Adrenal gland (tissue), 12 donors: ENCODE results near the gene BCAS4. TPM values are rescaled to one million over a fixed set of nuclear protein-coding genes. Genes with fewer than 3 reads are reported as not detected.
A peak's percentile ranks its signal among the peaks of the same experiment; 100 is the strongest.
"Not testable (repeated sequence)": the region's sequence is repeated elsewhere in the genome, so short reads cannot be mapped to it uniquely, and the experiment has no call there.

Source experiments
- DNase-seq, 7 donors: peaks; one replicate each; pipeline ENCODE4 v3.0.0-alpha.2; 2019 to 2020
- H3K27ac ChIP-seq, 5 donors: fragments of 200-600 bp; sonication (generic) in 4 of 5; 1 replicate in 3 of 5; 2 replicates in 2 of 5; pipeline versions ENCODE4 v1.5.1 to v1.8.0; 2016 to 2020; ENCODE audit warnings: mild to moderate bottlenecking in 1 of 5
- H3K27me3 ChIP-seq: fragments of 200-600 bp; 2 replicates; pipeline ENCODE4 v1.8.0; 2021
- H3K36me3 ChIP-seq, 2 donors: fragments of 200-600 bp; replicated peaks in 1 of 2; 1 replicate in 1 of 2; 2 replicates in 1 of 2; pipeline versions ENCODE4 v1.5.1 to v1.8.0; 2018 to 2022
- H3K4me1 ChIP-seq, 2 donors: fragments of 200-600 bp; replicated peaks in 1 of 2; 1 replicate in 1 of 2; 2 replicates in 1 of 2; pipeline versions ENCODE4 v1.5.1 to v1.8.0; 2018 to 2021
- H3K4me3 ChIP-seq, 4 donors: fragments of 200-600 bp; sonication (generic) in 3 of 4; one replicate each; pipeline ENCODE4 v1.5.1; 2016 to 2018
- H3K9me3 ChIP-seq, 3 donors: fragments of 200-600 bp; sonication (generic) in 1 of 3; replicated peaks in 1 of 3; 1 replicate in 2 of 3; 2 replicates in 1 of 3; pipeline versions ENCODE4 v1.5.1 to v1.8.0; 2016 to 2021
- CTCF ChIP-seq, 6 experiments: fragments of 450-650 bp in 4 of 6; fragments of 200-600 bp in 2 of 6; sonication (generic) in 1 of 6; IDR thresholded peaks; 1 replicate in 5 of 6; 2 replicates in 1 of 6; pipeline versions ENCODE4 v1.5.1 to v1.8.0; 2016 to 2021; ENCODE audit warnings: antibody characterized with exemption in 6 of 6, mild to moderate bottlenecking in 2 of 6, moderate library complexity in 1 of 6
- POLR2A ChIP-seq, 2 donors: fragments of 450-650 bp; IDR thresholded peaks; one replicate each; pipeline ENCODE4 v1.6.1; 2017; ENCODE audit warnings: antibody characterized with exemption in 2 of 2, mild to moderate bottlenecking in 2 of 2, moderate library complexity in 1 of 2
- WGBS, 4 donors: extraction: QIAGEN DNeasy Blood & Tissue Kit in 2 of 4; methylation state at CpG; one replicate each; pipeline versions ENCODE4 v1.1.5 to v1.1.7; 2013 to 2017; 5-methylcytosine and 5-hydroxymethylcytosine counted together
- intact Hi-C, 2 donors: fragments of 100-400 bp; cut with DNase I; formaldehyde crosslinking; loops; one replicate each; pipeline versions ENCODE4 v1.14.1 to v1.15.0; 2022 to 2023
- polyA plus RNA-seq, 3 donors: library from polyadenylated mRNA; stranded (reverse); fragments of 200-250 nt in 2 of 3; fragments of 350-450 nt in 1 of 3; fragmentation: Illumina TruSeq in 1 of 3; extraction: RNeasy Lipid Tissue Mini Kit (QIAGEN cat#74804) in 1 of 3; gene quantifications; one replicate each; pipeline ENCODE4 v1.2.3, GENCODE V29; 2013 to 2014
- total RNA-seq, 9 donors: library from RNA; depleted of rRNA in 4 of 9; stranded (reverse); fragments of >200 nt in 4 of 9; fragments of 120-200 nt in 1 of 9; fragmentation: NEBNext Ultra II Directional in 1 of 9; extraction: Animal tissue kit (Norgen Biotek cat#: 25700) in 1 of 9; gene quantifications; one replicate each; pipeline versions ENCODE4 v1.1.0 to v1.2.4, GENCODE V29; 2013 to 2023
- donor health status: healthy with polysubstance abuse.
- donor health status: Bipolar disorder and iron deficiency.
- donor health status: DM: yes; HTN: yes; CAD: no.
- donor health status: DM: no; HTN: no; CAD: no.
- donor health status: DM: no; HTN: no; CAD: no.
- donor health status: DM: yes; HTN: yes; CAD: no.

Gene BCAS4
- total and polyA plus RNA-seq, 12 donors: 0.66 to 5.1 (median 1.5) TPM

- H3K9me3 ChIP-seq, H3K4me3 ChIP-seq, H3K27ac ChIP-seq, H3K4me1 ChIP-seq, H3K36me3 ChIP-seq, H3K27me3 ChIP-seq, intact Hi-C loops: not testable (repeated sequence)
- 66 to 97% (median 76%) methylated on average over 6 to 11 of the region's 12 CpGs for WGBS, 4 donors
- DNase-seq: peak in 2 of 7 donors; percentile 16 to 29
Observed at GRCh38 chr20:50769551-50770085, 25.2 kb upstream of the BCAS4 start.

GRCh38 chr20:50771419-50772080 lies 23.3 kb upstream of the BCAS4 start:
- H3K9me3 ChIP-seq, H3K27ac ChIP-seq, intact Hi-C loops, H3K4me1 ChIP-seq, H3K36me3 ChIP-seq, H3K4me3 ChIP-seq, H3K27me3 ChIP-seq: not testable (repeated sequence)
- DNase-seq: peak in 2 of 7 donors; percentile 21 to 27
- whole genome bisulfite sequencing, 4 donors: 51 to 87% (median 72%) methylated on average over 2 to 4 of the region's 8 CpGs

- Histone ChIP-seq H3K27ac (no peak overlapping the region), H3K36me3 (no peaks in the 10 kb centered on the region), H3K4me1 (no peaks in the 10 kb centered on the region), H3K27me3 (no peaks in the 10 kb centered on the region), H3K4me3 (no peak overlapping the region), H3K9me3 (no peaks in the 10 kb centered on the region)
- no peak for TF ChIP-seq CTCF (IDR thresholded peaks at IDR 0.05)
- TF ChIP-seq POLR2A (IDR thresholded peaks at IDR 0.05): no peak
- 66 to 71% (median 66%) methylated on average over 5 of the region's 5 CpGs for WGBS, 4 donors
- intact Hi-C loops: no loop called here
- DNase-seq: peak in 2 of 7 donors; percentile 13 to 31
Observed at GRCh38 chr20:50772420-50773185, 22.3 kb upstream of the BCAS4 start.

GRCh38 chr20:50774515-50774914 lies 20.3 kb upstream of the BCAS4 start:
- 73 to 86% (median 78%) methylated on average over 3 of the region's 3 CpGs for WGBS, 4 donors
- H3K4me1 ChIP-seq: no peaks in the 10 kb centered on the region
- H3K4me3 ChIP-seq: no peak overlapping the region
- TF ChIP-seq CTCF (IDR thresholded peaks at IDR 0.05) (no peak), POLR2A (IDR thresholded peaks at IDR 0.05) (no peak)
- intact Hi-C loops: no loop called here
- H3K27ac ChIP-seq: no peak overlapping the region
- H3K36me3 ChIP-seq: no peaks in the 10 kb centered on the region
- no peaks in the 10 kb centered on the region for H3K27me3 ChIP-seq
- no peak for DNase-seq
- H3K9me3 ChIP-seq: no peaks in the 10 kb centered on the region

GRCh38 chr20:50776122-50776817 lies 18.6 kb upstream of the BCAS4 start:
- no peak for TF ChIP-seq POLR2A (IDR thresholded peaks at IDR 0.05)
- TF ChIP-seq CTCF (IDR thresholded peaks at IDR 0.05): no peak
- DNase-seq: peak in 2 of 7 donors; percentile 10 to 23
- no peaks in the 10 kb centered on the region for H3K9me3 ChIP-seq
- H3K36me3 ChIP-seq: no peaks in the 10 kb centered on the region
- WGBS, 4 donors: 65 to 77% (median 72%) methylated on average over 8 of the region's 8 CpGs
- intact Hi-C loops: no loop called here
- H3K27me3 ChIP-seq: no peaks in the 10 kb centered on the region
- no peak overlapping the region for H3K4me3 ChIP-seq
- no peak overlapping the region for H3K27ac ChIP-seq
- no peaks in the 10 kb centered on the region for H3K4me1 ChIP-seq
